ENCODE results near the gene HELB. TPM values are rescaled to one million over a fixed set of nuclear protein-coding genes. Genes with fewer than 3 reads are reported as not detected.

HELB gene
- total RNA-seq, 4 donors from 2014 or later = 5.0 to 11.3 (median 9.4) TPM

GRCh38 chr12:66371982-66372381, 69.7 kb downstream of the HELB start:
- ATAC-seq (ENCODE audit: low FRiP score) = no peak
- TF ChIP-seq, protein P1, sequence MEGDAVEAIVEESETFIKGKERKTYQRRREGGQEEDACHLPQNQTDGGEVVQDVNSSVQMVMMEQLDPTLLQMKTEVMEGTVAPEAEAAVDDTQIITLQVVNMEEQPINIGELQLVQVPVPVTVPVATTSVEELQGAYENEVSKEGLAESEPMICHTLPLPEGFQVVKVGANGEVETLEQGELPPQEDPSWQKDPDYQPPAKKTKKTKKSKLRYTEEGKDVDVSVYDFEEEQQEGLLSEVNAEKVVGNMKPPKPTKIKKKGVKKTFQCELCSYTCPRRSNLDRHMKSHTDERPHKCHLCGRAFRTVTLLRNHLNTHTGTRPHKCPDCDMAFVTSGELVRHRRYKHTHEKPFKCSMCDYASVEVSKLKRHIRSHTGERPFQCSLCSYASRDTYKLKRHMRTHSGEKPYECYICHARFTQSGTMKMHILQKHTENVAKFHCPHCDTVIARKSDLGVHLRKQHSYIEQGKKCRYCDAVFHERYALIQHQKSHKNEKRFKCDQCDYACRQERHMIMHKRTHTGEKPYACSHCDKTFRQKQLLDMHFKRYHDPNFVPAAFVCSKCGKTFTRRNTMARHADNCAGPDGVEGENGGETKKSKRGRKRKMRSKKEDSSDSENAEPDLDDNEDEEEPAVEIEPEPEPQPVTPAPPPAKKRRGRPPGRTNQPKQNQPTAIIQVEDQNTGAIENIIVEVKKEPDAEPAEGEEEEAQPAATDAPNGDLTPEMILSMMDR (IDR thresholded peaks at IDR 0.05) = no peak

GRCh38 chr12:66375560-66375959, 73.3 kb downstream of the HELB start:
- ATAC-seq (ENCODE audit: low FRiP score) (no peak), DNase-seq (ENCODE audit: low spot score) (no peak)
- TF ChIP-seq, protein P1 (IDR thresholded peaks at IDR 0.05) = no peak

More at GRCh38 chr12:66371982-66372381, 69.7 kb downstream of the HELB start:
- DNase-seq (ENCODE audit: low spot score) = no peak

DNA sequence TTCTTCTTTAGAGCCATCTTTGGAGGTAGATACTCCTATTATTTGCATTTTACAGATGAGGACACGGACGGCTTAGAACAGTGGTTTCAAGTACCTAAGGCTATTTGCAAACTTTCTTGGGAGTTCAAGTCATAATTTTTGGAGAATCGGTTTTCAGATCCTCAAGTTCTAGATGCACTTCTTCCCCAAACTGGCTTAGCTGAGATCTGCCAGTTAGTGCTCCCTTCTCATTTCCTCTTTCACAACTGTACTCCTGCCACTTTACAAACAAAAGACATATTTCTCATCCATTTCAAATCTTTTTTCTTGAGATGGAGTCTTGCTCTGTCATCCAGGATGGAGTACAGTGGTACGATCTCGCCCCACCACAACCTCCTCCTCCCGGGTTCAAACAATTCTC, 77.3 kb downstream of the HELB start:
- ATAC-seq (ENCODE audit: low FRiP score) (no peak), DNase-seq (ENCODE audit: low spot score) (no peak)
- TF ChIP-seq, protein P1 (IDR thresholded peaks at IDR 0.05) = no peak

DNA sequence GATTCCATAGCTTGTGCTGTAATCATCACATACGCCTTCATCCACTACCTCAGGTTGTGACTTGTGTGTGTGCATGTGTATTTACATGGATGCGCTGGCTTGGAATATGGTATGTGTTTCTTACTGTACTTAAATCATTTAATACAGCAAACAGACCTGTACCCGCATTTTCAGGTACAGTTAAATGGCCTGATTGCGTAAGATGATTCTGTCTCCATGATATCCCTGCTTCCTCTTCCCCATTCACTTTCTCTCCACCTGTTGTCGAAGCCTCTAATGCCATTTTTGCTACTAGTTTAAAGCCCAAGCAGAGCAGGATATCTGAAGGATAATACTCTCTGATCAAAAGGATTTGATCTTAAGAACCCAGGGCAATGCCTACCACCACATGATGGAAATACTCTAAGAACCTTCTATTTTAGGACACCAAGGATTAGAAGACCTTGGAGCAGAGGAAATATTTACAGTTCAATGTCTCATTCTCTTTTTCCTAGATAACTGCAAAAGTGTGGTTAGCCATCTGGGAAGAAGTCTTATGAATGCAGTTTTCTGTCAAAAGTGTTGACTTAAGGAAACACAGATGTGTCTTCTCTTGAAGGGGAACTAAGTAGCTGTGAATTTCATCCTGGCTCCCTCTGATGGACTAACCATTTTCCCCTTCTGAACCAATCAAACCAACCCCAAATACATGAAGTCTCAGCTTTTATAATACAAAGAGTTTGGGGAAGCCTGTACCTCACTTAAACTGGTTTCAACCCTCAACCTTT, 78.7 kb downstream of the HELB start:
- DNase-seq (ENCODE audit: low spot score) (no peak), ATAC-seq (ENCODE audit: low FRiP score) (no peak)
- TF ChIP-seq, protein P1 (IDR thresholded peaks at IDR 0.05) = no peak

GRCh38 chr12:66387117-66387516, 84.8 kb downstream of the HELB start:
- no peak for ATAC-seq (ENCODE audit: low FRiP score)
- TF ChIP-seq, protein P1 (IDR thresholded peaks at IDR 0.05) = no peak
- DNase-seq (ENCODE audit: low spot score) = no peak

Other genes starting within 250 kb of the HELB start
- 10 to 100 TPM in 1 of 4 donors, 1 to 10 TPM in 3; 6.8 to 10.1 (median 7.6) TPM for gene LLPH, start 171.7 kb upstream of the HELB start, total RNA-seq
- 100 to 1,000 TPM; 137 to 231 (median 209) TPM for gene TMBIM4, start 132.5 kb upstream of the HELB start, total RNA-seq
- gene IRAK3, start 113.3 kb upstream of the HELB start, total RNA-seq = 100 to 1,000 TPM in 1 of 4 donors, 10 to 100 TPM in 3; 62.3 to 136 (median 76.2) TPM